Superior temporal gyrus (tissue), 1 donor: ENCODE results near the gene MBNL3.

ENCODE experiments used
- DNase-seq: peaks from one replicate; pipeline ENCODE4 v3.0.0-alpha.2; 2016; ENCODE audit errors: extremely low spot score

The MBNL3 gene

GRCh38 chrX:132423323-132423722 is 65.5 kb downstream of the MBNL3 start:
- no peak for DNase-seq

- DNase-seq, result no peak
Measured at GRCh38 chrX:132415012-132415411, 73.8 kb downstream of the MBNL3 start.

DNA sequence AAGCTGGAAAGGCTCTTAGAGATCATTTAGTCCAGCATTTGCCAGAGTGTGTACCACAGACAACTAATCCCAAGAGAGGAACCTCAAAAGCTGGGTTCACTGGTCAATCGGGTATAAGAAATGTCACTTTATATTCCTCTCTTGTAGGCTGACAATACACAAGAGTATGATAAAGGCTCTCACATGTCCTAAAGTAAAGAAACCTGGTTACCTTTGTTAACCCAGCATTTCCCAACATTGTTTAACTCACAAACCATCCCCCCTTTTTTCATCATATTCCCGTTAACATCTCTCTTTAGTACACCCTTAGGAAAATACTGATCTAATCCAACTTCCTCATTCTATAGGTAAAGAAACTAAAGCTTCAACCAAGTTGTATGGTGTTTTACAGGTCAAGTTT is 74.4 kb downstream of the MBNL3 start:
- DNase-seq, result no peak

DNA sequence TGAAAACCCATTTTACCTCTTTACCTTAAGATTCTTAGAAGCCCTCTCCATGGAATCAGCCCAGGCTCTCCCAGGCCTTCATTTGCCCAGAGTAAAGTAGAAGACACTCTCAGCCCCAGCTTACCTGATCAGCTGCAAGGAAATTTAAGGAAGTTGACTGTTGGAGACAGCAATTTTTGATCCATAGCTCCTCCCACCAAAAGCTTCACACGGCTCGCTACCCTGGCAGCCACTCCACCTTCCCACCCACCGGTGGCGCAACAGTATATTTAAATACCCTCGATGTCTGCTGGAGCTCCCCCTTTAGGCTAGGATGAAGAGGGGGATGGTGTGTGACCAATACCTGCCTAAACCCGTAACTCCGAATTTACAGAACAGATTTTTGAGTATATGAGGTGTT is 75.4 kb downstream of the MBNL3 start:
- no peak for DNase-seq

- DNase-seq, result no peak
Measured at GRCh38 chrX:132412208-132412607, 76.6 kb downstream of the MBNL3 start.

GRCh38 chrX:132411310-132411977 is 77.4 kb downstream of the MBNL3 start:
- DNase-seq, result no peak

- no peak for DNase-seq
Measured at GRCh38 chrX:132409780-132410556, 78.9 kb downstream of the MBNL3 start.

GRCh38 chrX:132407691-132408090 is 81.1 kb downstream of the MBNL3 start:
- DNase-seq, result no peak

DNA sequence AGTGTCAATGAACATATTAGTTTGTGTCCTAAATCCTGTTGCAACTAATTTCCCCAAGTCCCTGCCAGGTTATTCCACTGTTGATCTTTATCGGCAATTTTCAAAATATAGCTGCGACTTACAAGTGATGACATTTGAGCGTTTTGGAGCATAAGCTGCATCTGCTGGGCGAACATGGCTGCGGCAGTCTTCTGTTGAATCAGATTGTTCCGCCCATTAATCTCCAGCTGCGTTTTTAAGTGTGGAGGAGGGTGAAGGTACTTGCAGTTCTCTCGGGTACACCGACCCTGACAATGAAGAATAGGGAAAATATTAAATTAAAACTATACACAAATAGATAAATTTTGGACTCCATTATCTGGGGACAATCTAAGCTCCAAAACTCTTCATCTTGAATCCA is 82.7 kb downstream of the MBNL3 start:
- DNase-seq, result no peak

DNA sequence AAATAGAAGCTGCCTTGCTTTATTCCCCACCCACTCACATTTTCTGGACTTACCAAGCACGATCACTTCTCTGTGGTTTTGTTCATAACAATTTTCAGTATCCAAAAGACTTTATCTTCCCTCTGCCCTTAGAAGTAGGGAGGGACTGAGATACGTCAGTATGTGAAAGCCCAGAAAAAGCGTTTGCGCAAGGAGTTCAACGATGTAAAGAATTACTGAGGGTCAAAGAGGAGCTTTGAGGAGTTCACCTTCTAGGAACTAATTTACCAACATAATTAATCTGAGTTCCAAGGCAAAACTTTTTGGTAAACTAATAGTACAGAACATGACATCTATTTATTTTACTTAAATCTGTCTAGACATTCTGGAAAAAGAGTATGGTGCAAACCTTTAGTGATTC is 84.6 kb downstream of the MBNL3 start:
- DNase-seq, result no peak

GRCh38 chrX:132401935-132402334 is 86.9 kb downstream of the MBNL3 start:
- DNase-seq, result no peak

DNA sequence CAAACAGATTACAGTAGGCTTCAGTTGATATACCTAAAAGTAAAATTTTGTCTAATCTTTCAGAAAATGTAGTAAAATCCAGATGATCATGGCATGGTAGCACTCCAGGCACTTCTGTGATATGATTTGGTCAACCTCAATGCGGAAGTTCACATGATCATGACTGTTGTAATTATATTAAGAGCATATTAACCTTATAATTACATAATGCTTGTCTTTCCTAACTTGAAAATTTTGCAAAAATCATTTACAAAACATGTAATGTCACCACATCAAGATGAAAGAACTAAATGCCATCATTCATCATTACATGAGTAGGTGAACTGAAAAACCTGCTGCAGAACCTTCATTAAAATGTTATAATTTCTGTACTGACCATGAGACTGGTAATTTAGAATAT is 88.1 kb downstream of the MBNL3 start:
- no peak for DNase-seq

DNA sequence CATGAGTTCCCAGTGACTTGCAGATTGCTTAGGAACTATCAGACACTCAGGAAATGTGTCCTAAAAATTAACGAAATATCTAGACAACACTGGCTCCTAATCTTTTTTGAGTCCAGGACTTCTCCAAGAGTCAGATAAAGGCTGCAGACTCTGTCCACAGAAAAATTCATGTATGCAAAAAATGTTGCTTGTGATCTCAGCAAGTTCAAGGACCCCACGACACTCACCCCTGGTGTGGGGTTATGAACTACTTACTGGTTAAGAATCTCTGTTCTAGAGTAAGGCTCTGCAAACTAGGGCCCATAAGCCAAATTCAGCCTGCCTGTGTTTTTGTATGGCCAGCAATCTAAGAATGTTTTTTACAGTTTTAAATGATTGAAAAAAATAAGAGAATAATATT is 93.2 kb downstream of the MBNL3 start:
- no peak for DNase-seq

GRCh38 chrX:132395026-132395425 is 93.8 kb downstream of the MBNL3 start:
- no peak for DNase-seq

- DNase-seq, result no peak
Measured at GRCh38 chrX:132394591-132394990, 94.2 kb downstream of the MBNL3 start.

- no peak for DNase-seq
Measured at GRCh38 chrX:132393992-132394391, 94.8 kb downstream of the MBNL3 start.

DNA sequence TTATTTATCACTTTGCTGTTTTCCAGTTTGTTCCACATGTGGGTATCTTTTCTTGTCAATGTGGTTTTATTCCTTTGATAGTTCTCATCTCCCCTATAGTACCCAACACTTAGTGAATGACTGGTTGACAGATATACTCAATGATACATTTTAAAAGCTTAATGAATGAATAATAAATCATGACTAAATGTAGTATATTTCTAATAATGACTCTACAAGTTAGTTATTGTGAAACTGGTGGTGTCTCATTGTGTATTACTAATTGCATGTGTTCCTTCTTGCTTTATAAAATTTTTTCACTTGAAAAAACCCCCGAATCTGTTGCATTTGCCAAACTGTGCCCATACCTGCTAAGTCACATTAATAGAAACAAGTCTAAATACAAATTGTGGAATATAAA is 95.4 kb downstream of the MBNL3 start:
- DNase-seq, result no peak

- no peak for DNase-seq
Measured at GRCh38 chrX:132393085-132393484, 95.8 kb downstream of the MBNL3 start.

- no peak for DNase-seq
Measured at GRCh38 chrX:132390792-132391191, 98.0 kb downstream of the MBNL3 start.

- DNase-seq, result no peak
Measured at GRCh38 chrX:132389480-132389879, 99.4 kb downstream of the MBNL3 start.

DNA sequence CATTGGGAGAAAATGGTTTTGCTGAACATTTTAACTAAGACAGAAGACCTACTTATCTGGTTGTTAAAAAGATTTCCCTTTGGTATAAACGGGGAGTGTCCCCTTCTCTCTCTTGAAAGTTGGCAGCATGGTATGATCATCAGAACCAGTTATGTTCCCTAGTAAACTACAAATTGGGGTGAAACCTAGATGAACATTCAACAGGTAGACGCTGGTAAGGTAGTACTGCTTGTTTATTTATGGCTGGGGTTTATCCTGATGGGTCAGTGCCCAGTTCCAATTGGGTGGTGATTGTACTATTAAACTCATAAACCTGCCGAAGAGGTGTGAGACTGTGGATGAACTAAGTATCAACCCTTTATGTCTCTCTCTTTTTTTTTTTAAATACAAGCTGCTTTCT is 100.5 kb downstream of the MBNL3 start:
- no peak for DNase-seq

GRCh38 chrX:132384301-132384700 is 104.5 kb downstream of the MBNL3 start:
- DNase-seq, result no peak

GRCh38 chrX:132382068-132382467 is 106.8 kb downstream of the MBNL3 start:
- no peak for DNase-seq

- no peak for DNase-seq
Measured at GRCh38 chrX:132378281-132378680, 110.6 kb downstream of the MBNL3 start.
